Panc1 (cell line): ENCODE data around the gene CHCHD1. TPM values are rescaled to one million over a fixed set of nuclear protein-coding genes. Genes with fewer than 3 reads are reported as not detected.

Experiments
- ATAC-seq: fragments of 200-7000 bp; cut with Tn5 transposase; 2 replicates; pipeline ENCODE4 v1.9.1; 2020; ENCODE audit warnings: mild to moderate bottlenecking, moderate library complexity
- BruUV-seq: library from RNA; stranded (reverse); fragments of 400-500 nt; replicated peaks from 2 replicates; lab custom pipeline; 2021; lab: Mats Ljungman, UMichigan
- CTCF ChIA-PET: fragments of 300-600 bp; sonication (Branson Sonifier 250); formaldehyde crosslinking; loops from one replicate; lab custom pipeline; 2022; ENCODE audit warnings: antibody characterized with exemption; lab: Charles Lee
- POLR2A ChIA-PET: fragments of 300-600 bp; sonication (Branson Sonifier 250); formaldehyde crosslinking; loops from one replicate; lab custom pipeline; 2022; ENCODE audit warnings: antibody characterized with exemption; lab: Charles Lee
- DNase-seq: peaks from one replicate; pipeline ENCODE4 v3.0.0-alpha.2; 2010; ENCODE audit warnings: low read depth, low spot score
- H3K27ac ChIP-seq: 2 replicates; pipeline ENCODE4 v1.5.1; 2011; ENCODE audit warnings: mild to moderate bottlenecking, low read length, inconsistent platforms
- H3K27me3 ChIP-seq: fragments of 200-500 bp; sonication (Bioruptor generic); 2 replicates; pipeline ENCODE4 v1.6.0; 2014; ENCODE audit warnings: low read length, inconsistent platforms; ENCODE audit not compliant: control insufficient read depth, insufficient read depth
- H3K36me3 ChIP-seq: fragments of 200-500 bp; sonication (Bioruptor generic); 2 replicates; pipeline ENCODE4 v1.5.1; 2014; ENCODE audit warnings: inconsistent platforms, mild to moderate bottlenecking, low read length, moderate library complexity; ENCODE audit not compliant: control insufficient read depth, insufficient read depth
- H3K4me1 ChIP-seq: 2 replicates; pipeline ENCODE4 v1.5.1; 2011; ENCODE audit warnings: inconsistent platforms, mild to moderate bottlenecking, low read length, moderate library complexity; ENCODE audit not compliant: control insufficient read depth, insufficient read depth
- H3K4me3 ChIP-seq, 2 experiments: 2 replicates each; pipeline ENCODE4 v1.5.1; 2011 to 2012; ENCODE audit warnings: low read depth in 2 of 2, low read length in 2 of 2, mild to moderate bottlenecking in 2 of 2, inconsistent platforms in 1 of 2, moderate library complexity in 1 of 2
- H3K9me3 ChIP-seq: fragments of 200-500 bp; sonication (Bioruptor generic); 2 replicates; pipeline ENCODE4 v1.5.1; 2014; ENCODE audit warnings: low read depth, mild to moderate bottlenecking, inconsistent platforms, low read length, moderate library complexity; ENCODE audit not compliant: control insufficient read depth, insufficient read depth
- POLR2AphosphoS5 ChIP-seq: IDR thresholded peaks from 2 replicates; pipeline ENCODE4 v1.6.1; 2012; ENCODE audit warnings: mild to moderate bottlenecking, low read depth, low read length, moderate library complexity
- SIN3A ChIP-seq: IDR thresholded peaks from 2 replicates; pipeline ENCODE4 v1.6.1; 2012; ENCODE audit warnings: low read depth, mild to moderate bottlenecking, low read length, moderate library complexity, borderline replicate concordance; ENCODE audit not compliant: insufficient read depth
- TCF7L2 ChIP-seq: IDR thresholded peaks from 2 replicates; pipeline ENCODE4 v1.6.1; 2011; ENCODE audit warnings: mild to moderate bottlenecking, low read depth, low read length, inconsistent platforms
- in situ Hi-C: cut with HindIII; loops from 2 replicates; pipeline ENCODE4 v1.10.0; 2016; ENCODE audit warnings: low sequenced_read_pairs, low pct_unique_long_range_greater_than_20kb
- intact Hi-C: fragments of 100-400 bp; cut with micrococcal nuclease; formaldehyde crosslinking; loops from one replicate; pipeline ENCODE4 v1.10.0; 2022; ENCODE audit not compliant: unreplicated experiment
- total RNA-seq: library from RNA; stranded (reverse); gene quantifications from one replicate; pipeline ENCODE4 v1.2.1, GENCODE V29; 2021; ENCODE audit not compliant: unreplicated experiment
- TF ChIP-seq, protein P1 (sequence below): fragments of 450-650 bp; IDR thresholded peaks from 2 replicates; pipeline ENCODE4 v1.5.1; 2017; ENCODE audit warnings: mild to moderate bottlenecking
- TF ChIP-seq, protein P2 (sequence below), 2 experiments: IDR thresholded peaks; 2 replicates each; pipeline ENCODE4 v1.6.1; 2011 to 2012; ENCODE audit warnings: low read depth in 2 of 2, control low read depth in 1 of 2, low read length in 1 of 2, mild to moderate bottlenecking in 1 of 2, moderate library complexity in 1 of 2; ENCODE audit not compliant: insufficient read depth in 1 of 2

Gene CHCHD1
- total RNA-seq, 1 experiment from 2014 or later, result 41.2 TPM

DNA sequence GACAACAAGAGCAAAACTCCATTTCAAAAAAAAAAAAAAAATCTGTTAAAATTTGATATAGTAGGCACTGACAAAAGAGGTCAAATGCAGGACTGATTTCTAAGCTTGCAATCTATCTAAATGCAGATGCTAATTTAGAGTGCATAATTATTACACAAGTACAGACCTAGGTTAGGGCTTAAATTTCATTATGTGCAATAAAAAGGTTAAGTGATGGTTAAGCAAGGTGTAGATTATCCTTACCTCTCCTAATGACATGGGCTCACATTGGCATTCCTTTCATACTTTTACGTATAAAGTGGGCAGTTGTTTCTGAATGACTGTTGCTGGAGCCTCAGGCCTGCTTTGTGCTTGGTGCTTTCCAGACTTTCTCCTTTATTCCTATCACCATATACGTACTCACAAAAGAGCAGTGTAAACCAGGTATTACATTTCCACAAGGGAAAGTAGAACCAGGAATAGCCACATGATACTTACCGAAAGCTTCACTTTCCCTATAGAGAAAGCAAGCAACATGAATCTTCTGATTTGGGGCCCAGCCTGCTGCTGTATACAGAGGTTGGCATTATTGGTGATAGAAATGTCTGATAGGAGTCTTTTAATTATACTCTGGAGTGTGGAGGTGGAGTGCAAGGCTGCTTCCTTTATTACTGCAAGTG is 2.2 kb upstream of the CHCHD1 start (continued):
- no peak for TF ChIP-seq POLR2AphosphoS5

DNA sequence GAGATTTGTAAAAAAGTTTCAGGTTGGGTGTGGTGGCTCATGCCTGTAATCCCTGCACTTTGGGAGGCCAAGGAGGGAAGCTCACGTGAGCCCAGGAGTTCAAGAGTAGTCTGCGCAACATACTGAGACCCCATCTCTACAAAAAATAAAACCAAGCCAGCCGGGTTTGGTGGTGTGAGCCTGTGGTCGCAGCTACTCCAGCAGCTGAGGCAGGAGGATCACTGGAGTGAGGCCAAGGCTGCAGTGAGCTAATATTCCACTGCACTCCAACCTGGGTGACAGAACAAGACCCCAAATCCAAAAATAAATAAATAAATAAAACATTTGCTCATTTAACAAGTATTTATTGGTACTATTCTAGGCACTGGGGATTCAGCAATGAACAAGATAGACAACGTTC is 1.5 kb upstream of the CHCHD1 start:
- Histone ChIP-seq H3K36me3 (peaks cover 6% of the 10 kb centered on the region), H3K4me1 (peaks cover 39% of the 10 kb centered on the region), H3K9me3 (no peaks in the 10 kb centered on the region), H3K27ac (peak overlapping the region; percentile 94), H3K27me3 (no peaks in the 10 kb centered on the region), H3K4me3 (peak overlapping the region; percentile 81 to 89)
- ChIA-PET CTCF (no interaction called here), POLR2A (no interaction called here)
- no peak for DNase-seq
- no peak for ATAC-seq
- intact Hi-C loops (no loop called here), in situ Hi-C loops (no loop called here)
- TF ChIP-seq, protein P1, sequence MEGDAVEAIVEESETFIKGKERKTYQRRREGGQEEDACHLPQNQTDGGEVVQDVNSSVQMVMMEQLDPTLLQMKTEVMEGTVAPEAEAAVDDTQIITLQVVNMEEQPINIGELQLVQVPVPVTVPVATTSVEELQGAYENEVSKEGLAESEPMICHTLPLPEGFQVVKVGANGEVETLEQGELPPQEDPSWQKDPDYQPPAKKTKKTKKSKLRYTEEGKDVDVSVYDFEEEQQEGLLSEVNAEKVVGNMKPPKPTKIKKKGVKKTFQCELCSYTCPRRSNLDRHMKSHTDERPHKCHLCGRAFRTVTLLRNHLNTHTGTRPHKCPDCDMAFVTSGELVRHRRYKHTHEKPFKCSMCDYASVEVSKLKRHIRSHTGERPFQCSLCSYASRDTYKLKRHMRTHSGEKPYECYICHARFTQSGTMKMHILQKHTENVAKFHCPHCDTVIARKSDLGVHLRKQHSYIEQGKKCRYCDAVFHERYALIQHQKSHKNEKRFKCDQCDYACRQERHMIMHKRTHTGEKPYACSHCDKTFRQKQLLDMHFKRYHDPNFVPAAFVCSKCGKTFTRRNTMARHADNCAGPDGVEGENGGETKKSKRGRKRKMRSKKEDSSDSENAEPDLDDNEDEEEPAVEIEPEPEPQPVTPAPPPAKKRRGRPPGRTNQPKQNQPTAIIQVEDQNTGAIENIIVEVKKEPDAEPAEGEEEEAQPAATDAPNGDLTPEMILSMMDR, result no peak
- TF ChIP-seq, protein P2, sequence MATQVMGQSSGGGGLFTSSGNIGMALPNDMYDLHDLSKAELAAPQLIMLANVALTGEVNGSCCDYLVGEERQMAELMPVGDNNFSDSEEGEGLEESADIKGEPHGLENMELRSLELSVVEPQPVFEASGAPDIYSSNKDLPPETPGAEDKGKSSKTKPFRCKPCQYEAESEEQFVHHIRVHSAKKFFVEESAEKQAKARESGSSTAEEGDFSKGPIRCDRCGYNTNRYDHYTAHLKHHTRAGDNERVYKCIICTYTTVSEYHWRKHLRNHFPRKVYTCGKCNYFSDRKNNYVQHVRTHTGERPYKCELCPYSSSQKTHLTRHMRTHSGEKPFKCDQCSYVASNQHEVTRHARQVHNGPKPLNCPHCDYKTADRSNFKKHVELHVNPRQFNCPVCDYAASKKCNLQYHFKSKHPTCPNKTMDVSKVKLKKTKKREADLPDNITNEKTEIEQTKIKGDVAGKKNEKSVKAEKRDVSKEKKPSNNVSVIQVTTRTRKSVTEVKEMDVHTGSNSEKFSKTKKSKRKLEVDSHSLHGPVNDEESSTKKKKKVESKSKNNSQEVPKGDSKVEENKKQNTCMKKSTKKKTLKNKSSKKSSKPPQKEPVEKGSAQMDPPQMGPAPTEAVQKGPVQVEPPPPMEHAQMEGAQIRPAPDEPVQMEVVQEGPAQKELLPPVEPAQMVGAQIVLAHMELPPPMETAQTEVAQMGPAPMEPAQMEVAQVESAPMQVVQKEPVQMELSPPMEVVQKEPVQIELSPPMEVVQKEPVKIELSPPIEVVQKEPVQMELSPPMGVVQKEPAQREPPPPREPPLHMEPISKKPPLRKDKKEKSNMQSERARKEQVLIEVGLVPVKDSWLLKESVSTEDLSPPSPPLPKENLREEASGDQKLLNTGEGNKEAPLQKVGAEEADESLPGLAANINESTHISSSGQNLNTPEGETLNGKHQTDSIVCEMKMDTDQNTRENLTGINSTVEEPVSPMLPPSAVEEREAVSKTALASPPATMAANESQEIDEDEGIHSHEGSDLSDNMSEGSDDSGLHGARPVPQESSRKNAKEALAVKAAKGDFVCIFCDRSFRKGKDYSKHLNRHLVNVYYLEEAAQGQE (IDR thresholded peaks at IDR 0.05; ENCODE audit: insufficient read depth in 1 of 2, low read depth in 2 of 2, low read length in 1 of 2), result no peak
- TF ChIP-seq POLR2AphosphoS5 (no peak), SIN3A (no peak), TCF7L2 (no peak)
- no TSS peak for BruUV-seq

DNA sequence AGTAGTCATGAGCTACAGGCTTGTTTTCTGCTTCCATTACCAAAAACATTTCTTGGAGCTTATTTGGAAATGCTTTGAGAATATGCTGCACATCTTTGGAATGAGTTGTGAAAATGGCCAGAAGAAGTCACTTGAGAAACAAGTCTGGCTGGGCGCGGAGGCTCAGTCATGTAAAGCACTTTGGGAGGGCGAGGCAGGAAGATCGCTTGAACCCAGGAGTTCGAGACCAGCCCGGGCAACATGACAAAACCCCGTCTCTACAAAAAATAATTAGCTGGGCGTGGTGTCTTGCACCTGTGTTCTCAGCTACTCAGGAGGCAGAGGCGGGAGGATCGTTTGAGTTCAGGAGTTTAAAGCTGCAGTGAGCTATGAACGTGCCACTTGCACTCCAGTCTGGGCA is 882 bp upstream of the CHCHD1 start:
- ATAC-seq, result no peak
- POLR2A ChIA-PET, result interaction anchor here (1.1 kb wide), 1 partner anchor 9 kb away, joined by 3 read pairs; a partner anchor contains a TSS
- H3K9me3 ChIP-seq, result no peaks in the 10 kb centered on the region
- H3K36me3 ChIP-seq, result peaks cover 4% of the 10 kb centered on the region
- H3K4me1 ChIP-seq, result peaks cover 33% of the 10 kb centered on the region
- peak overlapping the region; percentile 94 for H3K27ac ChIP-seq
- CTCF ChIA-PET, result interaction anchor here (0.7 kb wide), 1 partner anchor 58 kb away, joined by 3 read pairs; no protein-coding TSS in a partner anchor
- no peaks in the 10 kb centered on the region for H3K27me3 ChIP-seq
- in situ Hi-C loops, result no loop called here
- intact Hi-C loops, result no loop called here
- H3K4me3 ChIP-seq, result peak overlapping the region; percentile 81 to 89
- no TSS peak for BruUV-seq
- DNase-seq, result no peak
- TF ChIP-seq TCF7L2, result no peak
- TF ChIP-seq, protein P2 (IDR thresholded peaks at IDR 0.05; ENCODE audit: insufficient read depth in 1 of 2, low read depth in 2 of 2, low read length in 1 of 2), result no peak
